ENCODE data around the gene SMCO4.

SMCO4 gene

GRCh38 chr11:93498641-93499040 is 44.5 kb downstream of the SMCO4 start:
- DNase-seq: no peak

GRCh38 chr11:93498161-93498560 is 45.0 kb downstream of the SMCO4 start:
- no peak for DNase-seq

DNA sequence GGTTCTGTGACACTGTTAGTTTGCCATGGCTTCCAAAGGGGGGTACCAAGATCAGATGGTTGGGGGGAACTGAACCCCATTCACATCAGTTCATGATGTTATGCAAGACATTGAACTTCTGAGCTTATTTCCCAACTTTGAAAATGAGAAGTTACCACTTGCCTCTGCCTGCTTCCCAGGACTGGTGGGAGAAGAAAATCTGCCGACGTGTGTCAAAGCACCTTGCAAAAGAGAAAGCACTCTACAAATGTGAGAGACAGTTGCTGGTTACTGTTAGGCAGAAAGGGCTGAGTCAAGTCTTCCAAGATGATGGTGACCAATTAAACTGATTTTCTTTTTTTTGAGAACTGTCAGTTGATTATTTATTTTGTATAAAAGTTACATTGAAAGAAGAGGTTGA is 45.6 kb downstream of the SMCO4 start:
- no peak for DNase-seq

GRCh38 chr11:93494357-93494756 is 48.8 kb downstream of the SMCO4 start:
- no peak for DNase-seq

DNA sequence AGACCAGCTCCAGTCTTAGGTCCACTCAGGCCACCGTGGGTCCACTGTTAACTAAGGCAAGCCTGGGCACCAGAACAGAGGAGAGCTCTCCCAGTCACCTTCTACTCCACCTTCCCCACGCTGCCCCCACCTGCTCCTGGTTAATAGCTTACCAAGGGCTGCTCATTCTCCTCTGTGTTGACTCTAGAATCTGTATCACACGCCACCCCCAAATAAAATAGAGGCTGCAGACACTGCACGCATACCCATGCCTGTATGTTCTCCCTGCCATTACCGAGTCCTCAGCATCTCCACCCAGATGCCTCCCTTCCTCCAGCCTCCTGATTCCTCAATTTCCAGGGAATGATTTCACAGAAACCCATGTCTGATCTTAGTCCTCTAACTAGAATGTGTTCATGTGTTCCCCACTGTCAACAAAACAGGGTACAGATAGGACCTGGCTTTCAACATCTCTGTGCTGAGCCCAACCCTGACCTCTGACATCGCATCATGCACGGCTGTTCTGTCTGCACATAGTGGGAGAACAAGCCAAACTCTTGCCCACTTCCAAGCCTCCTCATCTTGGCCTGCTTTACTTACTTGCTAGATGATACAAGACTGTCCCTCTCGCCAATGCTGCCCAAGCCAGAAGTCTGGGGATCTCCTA is 49.8 kb downstream of the SMCO4 start:
- no peak for DNase-seq

DNA sequence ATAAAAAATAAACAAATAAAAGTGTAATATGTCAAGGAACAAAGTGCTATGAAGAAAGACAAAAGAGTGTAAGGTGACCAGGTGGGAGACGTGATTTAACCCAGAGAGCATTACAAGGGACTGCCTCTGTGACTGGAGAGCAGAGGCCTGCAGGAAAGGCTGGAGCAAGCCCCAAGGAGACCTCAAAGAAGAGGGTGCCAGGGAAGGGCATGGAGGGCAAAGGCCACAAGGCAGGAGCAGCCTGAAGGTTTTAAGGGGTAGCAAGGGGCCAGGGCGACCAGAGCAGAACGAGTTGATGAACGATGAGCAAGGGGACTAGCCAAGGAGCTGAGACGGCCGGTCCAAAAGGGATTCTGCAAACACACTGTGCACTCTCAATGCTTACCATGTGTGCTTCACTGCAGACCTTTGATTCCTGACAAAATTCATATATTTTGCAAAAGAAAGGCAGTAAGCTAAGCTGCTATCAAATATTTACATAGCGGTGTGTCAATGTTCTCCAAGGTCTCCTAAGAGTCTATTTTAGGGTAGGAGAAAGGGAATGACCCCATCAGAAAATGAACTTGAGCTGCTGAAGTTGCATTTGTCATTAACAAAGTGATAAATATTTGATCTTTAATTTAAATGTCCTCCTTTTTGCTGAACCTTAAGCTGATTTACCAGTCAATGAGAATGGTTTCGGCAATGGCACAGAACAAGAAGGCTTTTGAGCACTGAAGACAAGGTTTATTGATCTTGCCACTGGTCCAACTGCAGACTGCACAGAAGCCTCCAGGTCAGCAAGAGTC is 50.5 kb downstream of the SMCO4 start:
- DNase-seq: no peak

- no peak for DNase-seq
These were observed 51.2 kb downstream of the SMCO4 start for GRCh38 chr11:93491973-93492372.

- no peak for DNase-seq
These were observed 52.1 kb downstream of the SMCO4 start for GRCh38 chr11:93490996-93491618.

- DNase-seq: no peak
These were observed 53.4 kb downstream of the SMCO4 start for GRCh38 chr11:93489841-93490240.

GRCh38 chr11:93487032-93487483 is 56.1 kb downstream of the SMCO4 start:
- DNase-seq: no peak

- no peak for DNase-seq
These were observed 57.2 kb downstream of the SMCO4 start for GRCh38 chr11:93485983-93486382.

DNA sequence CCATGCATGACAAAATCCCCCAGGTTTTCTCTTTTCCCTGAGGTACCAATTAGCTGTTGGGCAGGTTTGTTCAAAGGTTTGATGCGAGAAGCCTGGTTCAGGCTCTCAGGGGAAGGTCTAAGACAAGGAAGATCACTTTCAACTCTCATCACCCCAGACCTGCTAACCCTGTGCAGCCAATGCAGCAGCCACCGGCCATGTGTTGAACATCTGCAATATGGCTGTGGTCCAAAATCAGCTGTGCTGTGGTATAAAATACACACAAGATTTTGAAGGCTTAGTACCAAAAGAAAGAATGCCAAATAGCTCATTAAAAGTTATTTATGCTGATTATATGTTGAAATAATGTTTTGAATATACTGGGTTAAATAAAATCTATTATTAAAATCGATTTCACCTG is 58.5 kb downstream of the SMCO4 start:
- no peak for DNase-seq

DNA sequence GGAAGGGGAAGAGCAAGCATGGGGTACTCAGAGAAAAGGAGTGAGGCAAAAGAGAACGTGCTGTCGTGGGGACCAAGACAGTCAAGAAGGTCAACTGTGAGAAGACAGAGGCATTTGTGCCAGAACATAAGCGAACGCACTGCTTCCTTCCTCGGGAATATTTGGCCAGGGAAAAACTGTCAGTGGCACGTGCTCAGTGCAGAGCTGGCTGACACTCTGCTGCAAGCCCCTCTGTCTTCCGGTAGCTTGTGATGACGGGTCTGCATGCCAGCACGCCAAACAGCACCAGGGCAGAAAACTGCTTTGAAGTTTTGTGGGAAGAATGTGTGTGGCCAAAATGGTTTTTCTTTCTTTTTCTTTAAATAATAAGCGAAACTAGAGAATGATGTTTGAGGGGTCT is 60.6 kb downstream of the SMCO4 start:
- no peak for DNase-seq

- no peak for DNase-seq
These were observed 61.5 kb downstream of the SMCO4 start for GRCh38 chr11:93481696-93482095.

DNA sequence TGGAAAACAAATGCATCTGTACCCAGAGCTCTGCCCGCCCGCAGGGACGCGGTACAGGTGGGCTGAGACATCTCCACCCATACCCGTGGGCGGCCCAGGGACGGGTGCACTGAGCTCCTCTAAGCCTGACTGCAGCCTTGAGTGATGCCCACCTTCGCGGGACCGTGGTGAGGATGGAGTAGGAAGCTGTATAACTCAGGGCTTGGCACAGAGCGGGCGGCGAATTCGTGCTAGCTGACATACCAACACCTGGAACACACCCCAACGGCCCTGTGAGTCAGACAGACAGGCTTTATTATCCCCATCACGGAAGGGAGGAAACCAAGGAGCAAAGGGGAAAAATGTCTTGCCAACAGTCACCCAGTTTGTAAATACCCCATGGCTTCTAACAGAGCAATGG is 61.9 kb downstream of the SMCO4 start:
- DNase-seq: no peak

- DNase-seq: no peak
These were observed 62.4 kb downstream of the SMCO4 start for GRCh38 chr11:93480756-93481155.

DNA sequence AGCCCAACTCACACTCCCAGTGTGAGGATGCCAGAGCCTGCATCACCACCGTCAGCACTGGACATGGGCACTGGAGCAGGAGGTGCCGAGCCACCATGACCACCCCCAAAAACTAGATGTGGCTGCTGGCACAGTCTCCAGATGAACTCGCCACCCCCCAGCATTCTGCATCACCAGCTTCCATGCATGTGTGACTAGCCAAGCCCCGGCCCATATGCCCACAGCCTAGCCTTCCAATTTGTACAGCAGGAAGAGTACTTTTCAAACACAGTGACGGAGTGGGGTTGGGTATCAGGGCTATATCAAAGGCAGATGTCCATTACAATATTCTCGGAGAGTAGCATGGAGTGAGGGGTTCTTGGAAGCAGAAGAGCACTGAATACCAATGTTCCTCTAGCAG is 62.9 kb downstream of the SMCO4 start:
- no peak for DNase-seq

DNA sequence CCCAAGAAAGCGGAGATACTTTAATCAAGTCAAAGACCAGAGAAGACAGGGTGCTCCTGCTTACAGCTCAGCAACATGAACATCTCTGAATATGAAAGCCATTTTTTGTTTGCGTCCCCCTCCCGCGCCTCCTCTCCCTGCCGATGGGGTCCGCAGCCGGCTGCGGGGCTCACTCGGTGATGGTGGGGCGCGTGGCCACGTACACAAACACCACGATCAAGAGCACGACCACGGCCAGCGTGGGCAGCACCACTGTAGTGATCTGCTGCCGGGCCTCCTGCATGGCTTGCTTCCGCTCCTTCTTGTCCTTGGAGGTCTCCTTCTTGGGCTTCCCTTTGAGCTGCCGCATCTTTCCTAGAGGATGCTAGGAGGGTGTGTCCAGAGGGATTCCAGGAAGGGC is 64.3 kb downstream of the SMCO4 start:
- DNase-seq: no peak

- no peak for DNase-seq
These were observed 65.4 kb downstream of the SMCO4 start for GRCh38 chr11:93477684-93478234.

DNA sequence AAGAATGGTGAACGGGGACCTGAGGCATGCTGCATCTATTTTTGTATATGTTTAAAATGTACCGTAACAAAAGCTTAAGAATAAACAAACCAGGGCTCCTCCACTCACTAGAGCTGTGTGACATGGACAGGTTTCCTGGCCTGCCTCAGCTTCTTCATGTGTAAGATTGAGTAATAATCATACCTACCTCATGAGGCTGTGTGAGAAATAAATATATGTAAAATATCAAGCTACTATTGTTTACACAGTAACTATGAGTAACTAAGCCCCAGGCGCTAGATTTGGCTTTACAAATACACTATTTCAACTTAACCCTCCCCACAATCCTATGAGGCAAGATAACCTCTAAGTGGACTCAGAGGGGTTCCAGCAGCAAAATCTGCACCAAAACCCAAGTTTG is 66.4 kb downstream of the SMCO4 start:
- no peak for DNase-seq

DNA sequence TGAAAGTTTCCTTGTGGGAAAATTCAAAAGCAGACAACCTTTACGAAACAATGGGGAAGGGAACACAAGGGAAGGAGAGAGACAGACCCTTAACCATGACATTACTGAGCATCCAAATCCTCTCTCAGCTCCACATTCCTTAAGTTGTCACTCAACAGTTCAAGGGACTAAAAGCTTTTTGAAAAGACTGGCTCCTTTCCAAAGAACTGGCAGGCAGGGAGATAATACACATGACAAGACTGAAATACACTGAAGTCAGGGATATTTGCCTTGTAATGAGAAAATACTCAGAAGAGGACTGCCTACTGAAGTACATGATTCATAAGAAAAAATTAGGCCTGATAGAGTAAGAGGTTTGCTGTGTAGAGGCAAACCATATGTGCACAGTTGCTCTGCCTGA is 69.1 kb downstream of the SMCO4 start:
- no peak for DNase-seq

DNA sequence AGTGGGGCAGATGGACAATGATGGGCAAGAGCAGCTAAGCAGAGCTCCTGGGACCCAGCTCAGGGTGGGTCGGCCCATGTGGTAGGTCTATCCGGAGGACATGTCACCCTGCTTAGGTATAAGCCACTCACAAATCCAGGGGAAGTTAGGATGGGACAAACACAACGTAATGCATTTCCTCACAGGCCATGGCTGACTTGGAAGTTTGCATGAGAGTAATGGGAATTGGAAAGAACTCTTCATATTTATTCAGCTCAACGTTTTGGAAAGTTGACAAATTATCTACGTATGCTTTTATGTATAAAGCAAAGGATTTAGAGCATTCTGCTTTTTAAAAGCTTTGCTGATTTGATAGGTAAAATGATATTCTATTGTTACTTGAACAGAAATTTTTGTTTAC is 74.9 kb downstream of the SMCO4 start:
- DNase-seq: no peak

GRCh38 chr11:93467054-93467453 is 76.1 kb downstream of the SMCO4 start:
- DNase-seq: no peak
